SIG-M5 (cell line): ENCODE data around the gene ADAP2.
"Not testable (repeated sequence)": the region's sequence is repeated elsewhere in the genome, so short reads cannot be mapped to it uniquely, and the experiment has no call there.

Source experiments
- DNase-seq: peaks from one replicate; lab custom pipeline; 2025; lab: John Stamatoyannopoulos, UW

The ADAP2 gene

GRCh38 chr17:30929861-30930260 is 8.1 kb downstream of the ADAP2 start:
- not testable (repeated sequence) for DNase-seq

- DNase-seq = no peak
These were observed 8.8 kb downstream of the ADAP2 start for GRCh38 chr17:30930495-30930894.

GRCh38 chr17:30931582-30931981 is 9.8 kb downstream of the ADAP2 start:
- DNase-seq = not testable (repeated sequence)

- DNase-seq = no peak
These were observed 12.2 kb downstream of the ADAP2 start for GRCh38 chr17:30933966-30934365.

- no peak for DNase-seq
These were observed 17.4 kb downstream of the ADAP2 start for GRCh38 chr17:30939051-30939689.

DNA sequence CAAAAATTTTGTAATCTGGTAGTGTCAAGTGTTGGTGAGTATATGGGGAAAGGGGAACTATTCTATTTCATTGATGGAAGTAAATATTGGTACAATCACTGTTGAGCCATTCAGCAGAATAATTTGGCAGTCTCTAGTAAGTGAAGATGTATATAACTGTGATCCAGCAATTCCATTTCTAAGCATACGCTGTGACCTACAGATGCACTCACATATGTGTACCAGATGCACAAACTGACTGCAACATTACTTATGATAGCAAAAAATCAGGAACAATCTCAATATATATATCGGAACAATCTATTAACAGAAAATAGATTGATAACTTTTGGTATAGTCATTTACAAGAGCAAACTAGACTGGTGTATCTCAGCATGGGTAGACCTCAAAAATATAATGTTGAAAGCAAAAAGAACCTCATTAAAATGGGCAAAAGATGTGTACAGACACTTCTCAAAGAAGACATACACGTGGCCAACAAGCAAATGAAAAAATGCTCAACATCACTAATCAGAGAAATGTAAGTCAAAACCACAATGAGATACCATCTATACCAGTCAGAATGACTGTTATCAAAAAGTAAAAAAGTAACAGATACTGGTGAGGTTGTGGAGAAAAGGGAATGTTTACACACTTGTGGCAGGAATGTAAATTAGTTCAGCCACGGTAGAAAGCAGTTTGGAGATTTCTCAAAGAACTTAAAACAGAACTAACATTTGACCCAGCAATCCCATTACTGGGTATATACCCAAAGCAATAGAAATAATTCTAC is 20.7 kb downstream of the ADAP2 start:
- no peak for DNase-seq

DNA sequence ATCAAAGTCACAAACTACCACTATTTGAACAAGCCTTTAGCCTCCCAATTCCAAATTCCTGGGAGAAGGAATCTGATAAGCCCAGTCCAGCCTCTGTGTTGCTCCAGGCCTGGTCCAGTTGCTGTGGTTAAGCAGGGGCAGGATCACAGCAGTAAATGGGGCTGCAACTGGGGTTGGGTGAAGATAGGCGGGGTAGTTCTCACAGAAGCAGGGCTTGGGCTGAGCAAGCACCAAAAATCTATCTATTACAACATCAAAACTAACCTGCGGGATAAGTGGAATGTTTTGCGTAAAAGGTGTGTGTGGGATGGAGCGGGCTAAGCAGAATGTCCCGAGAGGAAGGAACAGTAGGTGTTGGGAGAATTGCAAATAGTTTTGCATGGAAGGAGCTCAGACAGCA is 26.1 kb downstream of the ADAP2 start:
- no peak for DNase-seq

- DNase-seq = no peak
These were observed 28.4 kb downstream of the ADAP2 start for GRCh38 chr17:30950189-30950588.

DNA sequence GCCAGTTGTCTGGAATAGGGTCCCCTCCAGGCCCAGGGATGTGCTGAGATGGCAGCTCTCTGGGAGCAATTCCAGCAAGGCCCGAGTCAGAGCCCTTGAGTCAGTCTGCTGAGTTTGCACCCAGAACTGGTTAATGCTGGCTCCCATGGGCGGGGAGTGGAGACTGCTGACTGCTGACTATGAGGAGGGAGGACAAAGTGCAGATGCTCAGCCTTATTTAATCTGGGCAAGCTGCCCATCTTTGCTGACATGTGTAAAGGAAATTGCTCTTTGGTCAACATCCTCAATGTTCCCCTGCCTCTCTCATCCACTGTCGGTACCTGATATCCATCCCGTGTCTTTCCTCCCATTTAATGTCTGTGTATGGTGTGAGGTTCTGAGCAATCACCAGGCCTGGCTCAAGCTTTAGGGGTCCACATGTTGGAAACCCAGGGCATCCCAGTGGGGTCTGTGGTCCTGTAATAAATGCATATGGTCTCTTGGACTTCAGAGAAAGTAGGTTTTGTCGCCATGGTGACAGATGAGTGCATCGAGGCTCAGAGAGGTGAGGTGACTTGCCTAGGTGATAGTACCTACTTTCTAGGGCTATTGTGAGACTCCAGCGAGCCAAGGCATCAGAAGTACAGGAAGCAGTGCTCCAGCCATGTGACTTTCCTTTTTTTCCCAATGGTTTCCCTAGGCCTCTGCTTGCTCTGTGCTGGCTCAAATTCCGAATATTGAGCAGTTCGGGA is 29.1 kb downstream of the ADAP2 start:
- DNase-seq = no peak

DNA sequence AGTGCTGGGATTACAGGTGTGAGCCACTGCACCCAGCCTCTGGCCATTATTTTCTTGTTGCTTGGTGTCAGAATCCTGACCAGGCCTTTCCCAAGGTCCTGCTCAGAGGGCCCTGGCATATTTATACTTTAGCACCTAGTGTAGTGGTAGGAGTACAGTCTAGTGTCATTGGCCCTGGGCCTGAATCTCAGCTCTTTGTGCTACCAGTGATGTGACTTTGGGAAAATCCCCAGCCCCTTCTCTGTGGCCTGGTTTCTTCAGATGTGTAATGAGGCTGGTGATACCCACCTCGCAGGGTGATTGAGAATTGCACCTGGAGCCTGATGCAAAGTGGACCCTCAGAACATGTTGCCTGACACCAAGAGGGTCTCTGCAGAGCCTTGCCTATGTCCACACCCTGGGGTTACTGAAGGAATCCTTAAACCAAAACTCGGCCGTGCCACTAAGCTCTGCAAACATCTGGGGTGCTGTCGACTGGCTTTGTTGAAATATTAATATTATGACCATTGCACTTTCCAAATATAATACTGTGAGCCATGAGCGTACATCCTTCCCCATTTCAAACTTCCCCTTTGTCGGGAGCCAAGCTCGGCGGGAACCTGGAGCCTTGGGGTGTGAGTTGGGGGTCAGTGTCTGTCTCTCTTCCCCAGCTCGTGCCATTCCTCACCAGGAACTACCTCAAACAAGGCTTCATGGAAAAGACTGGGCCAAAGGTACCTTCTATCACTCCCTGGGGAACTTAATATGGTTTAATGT is 31.1 kb downstream of the ADAP2 start:
- no peak for DNase-seq

DNA sequence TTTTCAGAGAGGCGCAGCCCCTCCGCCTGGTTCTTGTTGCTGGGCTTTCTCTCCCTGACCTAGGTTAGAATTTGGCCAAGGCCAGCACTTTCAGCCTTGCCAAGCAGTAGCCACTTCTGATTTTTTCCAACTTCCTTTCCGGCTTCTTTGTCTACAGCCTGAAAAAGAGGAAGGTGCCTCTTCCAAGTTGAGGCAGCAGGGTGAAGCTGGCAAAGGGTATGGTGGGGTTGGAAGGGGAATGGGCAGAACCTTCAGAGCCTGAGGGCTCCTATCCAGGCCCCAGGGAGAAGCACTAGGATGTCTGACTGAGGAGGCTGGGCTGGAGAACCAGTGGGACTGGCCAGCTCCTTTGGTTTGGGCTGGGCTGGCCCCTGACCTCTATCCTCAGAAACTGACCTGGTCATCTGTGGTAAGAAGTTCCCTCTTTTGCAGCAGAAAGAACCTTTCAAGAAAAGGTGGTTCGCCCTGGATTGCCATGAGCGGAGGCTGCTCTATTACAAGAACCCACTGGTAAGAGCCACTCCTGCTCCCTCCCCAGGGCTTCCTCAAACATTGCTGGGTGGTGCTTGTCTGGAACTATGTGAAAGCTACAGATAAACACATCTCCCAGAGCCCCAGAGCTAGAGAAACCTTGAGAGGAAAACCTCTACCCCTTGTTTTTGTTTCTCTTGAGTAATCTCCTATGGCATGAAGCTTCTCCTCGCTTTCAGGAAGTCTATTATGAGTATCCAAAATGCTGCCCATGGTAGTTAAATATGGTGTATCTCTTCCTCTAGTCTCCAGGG is 32.5 kb downstream of the ADAP2 start:
- DNase-seq = no peak

GRCh38 chr17:30956764-30957374 is 35.1 kb downstream of the ADAP2 start:
- DNase-seq = no peak

GRCh38 chr17:30957741-30958140 is 36.0 kb downstream of the ADAP2 start:
- no peak for DNase-seq

GRCh38 chr17:30958187-30958586 is 36.4 kb downstream of the ADAP2 start:
- DNase-seq = peak; percentile 53

DNA sequence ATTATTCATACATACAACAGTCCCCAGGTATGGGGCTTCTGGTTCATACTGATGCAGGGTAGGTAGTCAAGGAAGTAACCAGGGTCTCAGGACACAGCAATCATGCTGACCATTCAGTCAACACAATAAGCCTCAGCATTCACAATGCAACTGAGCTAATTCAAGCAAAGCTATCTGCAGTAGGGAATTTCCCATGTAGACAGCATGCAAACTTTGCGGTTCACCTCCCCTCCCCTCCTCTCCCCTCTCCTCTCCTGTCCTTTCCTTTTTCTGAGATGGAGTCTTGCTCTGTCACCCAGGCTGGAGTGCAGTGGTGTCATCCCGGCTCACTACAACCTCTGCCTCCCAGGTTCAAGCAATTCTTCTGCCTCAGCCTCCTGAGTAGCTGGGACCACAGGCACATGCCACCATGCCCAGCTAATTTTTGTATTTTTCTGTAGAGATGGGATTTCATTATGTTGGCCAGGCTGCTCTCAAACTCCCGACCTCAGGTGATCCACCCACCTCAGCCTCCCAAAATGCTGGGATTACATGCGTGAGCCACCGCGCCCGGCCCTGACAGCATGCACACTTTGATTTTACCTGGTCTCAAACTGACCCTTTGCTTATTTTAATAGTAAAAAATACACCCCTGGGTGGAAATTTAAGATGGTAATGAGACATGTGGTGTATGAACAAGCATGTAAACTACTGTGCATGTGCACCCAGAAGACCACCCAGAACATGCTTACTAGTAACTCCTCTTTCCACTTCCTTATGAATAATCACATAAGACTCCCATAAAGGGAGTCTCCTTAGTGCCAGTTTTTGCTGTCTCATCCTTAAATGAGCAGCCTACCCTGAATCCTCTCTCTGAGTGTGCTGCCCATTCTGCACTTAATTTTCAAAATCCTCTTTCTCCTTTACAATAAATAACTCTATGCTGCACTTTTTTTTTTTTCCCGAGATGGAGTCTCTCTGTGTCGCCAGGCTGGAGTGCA is 39.8 kb downstream of the ADAP2 start:
- no peak for DNase-seq

DNA sequence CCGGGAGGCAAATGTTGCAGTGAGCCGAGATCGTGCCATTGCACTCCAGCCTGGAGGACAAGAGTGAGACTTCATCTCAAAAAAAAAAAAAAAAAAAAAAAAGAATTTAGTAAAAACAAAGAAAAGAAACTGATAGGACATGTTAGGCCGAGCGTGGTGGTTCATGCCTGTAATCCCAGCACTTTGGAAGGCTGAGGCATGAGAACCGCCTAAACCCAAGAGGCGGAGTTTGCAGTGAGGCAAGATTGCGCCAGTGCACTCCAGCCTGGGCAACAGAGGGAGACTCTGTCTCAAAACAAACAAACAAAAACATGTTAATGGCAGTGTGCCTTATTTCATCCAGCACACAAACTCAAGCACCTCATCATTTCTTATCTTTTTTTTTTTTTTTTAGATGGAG is 42.6 kb downstream of the ADAP2 start:
- DNase-seq = not testable (repeated sequence)

- DNase-seq = no peak
These were observed 43.1 kb downstream of the ADAP2 start for GRCh38 chr17:30964876-30965275.

DNA sequence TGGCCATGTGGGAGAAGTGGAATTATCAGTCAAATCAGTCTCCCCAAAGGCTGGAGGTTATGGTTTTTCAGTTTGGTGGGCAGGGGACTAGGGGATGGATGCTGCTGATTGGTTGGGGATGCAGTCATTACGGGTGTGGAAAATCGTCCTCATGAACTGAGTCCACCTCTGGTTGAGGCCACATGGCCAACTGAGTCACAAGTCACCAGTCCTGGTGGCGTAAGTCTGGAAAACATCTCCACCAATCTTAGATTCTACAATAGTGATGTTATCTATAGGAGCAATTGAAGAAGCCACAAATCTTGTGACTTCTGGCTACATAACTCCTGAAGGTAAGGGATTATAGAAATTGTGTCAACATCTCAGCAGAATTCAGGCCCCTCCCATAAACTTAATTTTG is 43.9 kb downstream of the ADAP2 start:
- DNase-seq = no peak

DNA sequence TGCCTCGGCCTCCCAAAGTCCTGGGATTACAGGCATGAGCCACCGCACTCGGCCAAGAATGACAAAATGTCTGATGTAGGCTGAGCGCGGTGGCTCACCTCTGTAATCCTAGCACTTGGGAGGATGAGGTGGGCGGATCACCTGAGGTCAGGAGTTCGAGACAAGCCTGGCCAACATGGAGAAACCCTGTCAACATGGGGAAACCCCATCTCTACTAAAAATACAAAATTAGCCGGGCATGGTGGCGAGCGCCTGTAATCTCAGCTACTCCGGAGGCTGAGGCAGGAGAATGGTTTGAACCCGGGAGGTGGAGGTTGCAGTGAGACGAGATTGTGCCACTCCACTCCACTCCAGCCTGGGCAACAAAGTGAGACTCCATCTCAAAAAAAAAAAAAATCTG is 46.2 kb downstream of the ADAP2 start:
- DNase-seq = not testable (repeated sequence)
